Testis (tissue), 3 donors: ENCODE data around the gene ADAMTS12. TPM values are rescaled to one million over a fixed set of nuclear protein-coding genes. Genes with fewer than 3 reads are reported as not detected.

Source experiments
- DNase-seq: peaks from one replicate; pipeline ENCODE4 v3.0.0-alpha.2; 2019
- H3K27ac ChIP-seq, 2 donors: fragments of 200-600 bp; sonication (generic); one replicate each; pipeline ENCODE4 v1.5.1; 2019
- H3K27me3 ChIP-seq: fragments of 200-600 bp; sonication (generic); one replicate; pipeline ENCODE4 v1.5.1; 2019
- H3K36me3 ChIP-seq: fragments of 200-600 bp; sonication (generic); one replicate; pipeline ENCODE4 v1.5.1; 2017; ENCODE audit warnings: low read depth; ENCODE audit errors: missing control alignments
- H3K4me1 ChIP-seq: fragments of 200-600 bp; sonication (generic); one replicate; pipeline ENCODE4 v1.5.1; 2019
- H3K4me3 ChIP-seq, 2 donors: fragments of 200-600 bp; sonication (generic); one replicate each; pipeline ENCODE4 v1.5.1; 2017 to 2019
- H3K9me3 ChIP-seq: fragments of 200-600 bp; sonication (generic); one replicate; pipeline ENCODE4 v1.5.1; 2017
- POLR2A ChIP-seq: fragments of 450-650 bp; IDR thresholded peaks from one replicate; pipeline ENCODE4 v1.6.1; 2017; ENCODE audit warnings: antibody characterized with exemption, mild to moderate bottlenecking, moderate library complexity
- WGBS, 2 donors: methylation state at CpG; one replicate each; pipeline ENCODE4 v1.1.5; 2018; 5-methylcytosine and 5-hydroxymethylcytosine counted together
- intact Hi-C: fragments of 100-400 bp; cut with DNase I; formaldehyde crosslinking; loops from one replicate; pipeline ENCODE4 v1.15.1; 2023; ENCODE audit warnings: low total_unique reads
- polyA plus RNA-seq: library from polyadenylated mRNA; stranded (reverse); fragments of 350-450 nt; fragmentation: Illumina TruSeq; extraction: RNeasy Lipid Tissue Mini Kit (QIAGEN cat#74804); gene quantifications from one replicate; pipeline ENCODE4 v1.2.3, GENCODE V29; 2014; ENCODE audit warnings: low read depth, low replicate concordance; ENCODE audit not compliant: insufficient read depth
- total RNA-seq, 2 donors: library from RNA; depleted of rRNA; stranded (reverse); fragments of >200 nt; gene quantifications; one replicate each; pipeline ENCODE4 v1.2.3, GENCODE V29; 2016
- TF ChIP-seq, protein P1 (sequence below), 3 experiments: fragments of 450-650 bp in 2 of 3; fragments of 200-600 bp in 1 of 3; sonication (generic) in 1 of 3; IDR thresholded peaks; one replicate each; pipeline ENCODE4 v1.5.1; 2016 to 2019; ENCODE audit warnings: antibody characterized with exemption in 3 of 3, mild to moderate bottlenecking in 2 of 3, moderate library complexity in 1 of 3

The ADAMTS12 gene
- total and polyA plus RNA-seq, 3 donors from 2014 or later: 4.9 to 9.3 (median 7.5) TPM

- TF ChIP-seq, protein P1, sequence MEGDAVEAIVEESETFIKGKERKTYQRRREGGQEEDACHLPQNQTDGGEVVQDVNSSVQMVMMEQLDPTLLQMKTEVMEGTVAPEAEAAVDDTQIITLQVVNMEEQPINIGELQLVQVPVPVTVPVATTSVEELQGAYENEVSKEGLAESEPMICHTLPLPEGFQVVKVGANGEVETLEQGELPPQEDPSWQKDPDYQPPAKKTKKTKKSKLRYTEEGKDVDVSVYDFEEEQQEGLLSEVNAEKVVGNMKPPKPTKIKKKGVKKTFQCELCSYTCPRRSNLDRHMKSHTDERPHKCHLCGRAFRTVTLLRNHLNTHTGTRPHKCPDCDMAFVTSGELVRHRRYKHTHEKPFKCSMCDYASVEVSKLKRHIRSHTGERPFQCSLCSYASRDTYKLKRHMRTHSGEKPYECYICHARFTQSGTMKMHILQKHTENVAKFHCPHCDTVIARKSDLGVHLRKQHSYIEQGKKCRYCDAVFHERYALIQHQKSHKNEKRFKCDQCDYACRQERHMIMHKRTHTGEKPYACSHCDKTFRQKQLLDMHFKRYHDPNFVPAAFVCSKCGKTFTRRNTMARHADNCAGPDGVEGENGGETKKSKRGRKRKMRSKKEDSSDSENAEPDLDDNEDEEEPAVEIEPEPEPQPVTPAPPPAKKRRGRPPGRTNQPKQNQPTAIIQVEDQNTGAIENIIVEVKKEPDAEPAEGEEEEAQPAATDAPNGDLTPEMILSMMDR (IDR thresholded peaks at IDR 0.05): no peak
- no peak for TF ChIP-seq POLR2A
- Histone ChIP-seq H3K27ac (no peak overlapping the region), H3K36me3 (no peaks in the 10 kb centered on the region), H3K27me3 (no peaks in the 10 kb centered on the region), H3K4me3 (no peak overlapping the region), H3K9me3 (no peaks in the 10 kb centered on the region), H3K4me1 (no peaks in the 10 kb centered on the region)
- WGBS, 2 donors: 84 to 97% methylated on average over 3 of the region's 3 CpGs
- intact Hi-C loops: no loop called here
- DNase-seq: no peak
These were observed 378.2 kb downstream of the ADAMTS12 start for GRCh38 chr5:33513462-33514185.

GRCh38 chr5:33509036-33509435 lies 382.8 kb downstream of the ADAMTS12 start:
- 71 to 76% methylated on average over 3 of the region's 3 CpGs for WGBS, 2 donors
- no peak for TF ChIP-seq POLR2A
- TF ChIP-seq, protein P1 (IDR thresholded peaks at IDR 0.05): no peak
- no peak overlapping the region for H3K27ac ChIP-seq
- no peaks in the 10 kb centered on the region for H3K27me3 ChIP-seq
- no peak overlapping the region for H3K4me3 ChIP-seq
- DNase-seq: no peak
- no peaks in the 10 kb centered on the region for H3K4me1 ChIP-seq
- H3K36me3 ChIP-seq: no peaks in the 10 kb centered on the region
- no peaks in the 10 kb centered on the region for H3K9me3 ChIP-seq
- intact Hi-C loops: no loop called here

- no peak overlapping the region for H3K4me3 ChIP-seq
- no peaks in the 10 kb centered on the region for H3K36me3 ChIP-seq
- DNase-seq: no peak
- H3K27ac ChIP-seq: no peak overlapping the region
- intact Hi-C loops: no loop called here
- no peak for TF ChIP-seq POLR2A
- TF ChIP-seq, protein P1 (IDR thresholded peaks at IDR 0.05): no peak
- no peaks in the 10 kb centered on the region for H3K9me3 ChIP-seq
- 92 to 93% methylated on average over 4 of the region's 4 CpGs for WGBS, 2 donors
- no peaks in the 10 kb centered on the region for H3K27me3 ChIP-seq
- H3K4me1 ChIP-seq: no peaks in the 10 kb centered on the region
These were observed 384.4 kb downstream of the ADAMTS12 start for GRCh38 chr5:33507426-33507825.

DNA sequence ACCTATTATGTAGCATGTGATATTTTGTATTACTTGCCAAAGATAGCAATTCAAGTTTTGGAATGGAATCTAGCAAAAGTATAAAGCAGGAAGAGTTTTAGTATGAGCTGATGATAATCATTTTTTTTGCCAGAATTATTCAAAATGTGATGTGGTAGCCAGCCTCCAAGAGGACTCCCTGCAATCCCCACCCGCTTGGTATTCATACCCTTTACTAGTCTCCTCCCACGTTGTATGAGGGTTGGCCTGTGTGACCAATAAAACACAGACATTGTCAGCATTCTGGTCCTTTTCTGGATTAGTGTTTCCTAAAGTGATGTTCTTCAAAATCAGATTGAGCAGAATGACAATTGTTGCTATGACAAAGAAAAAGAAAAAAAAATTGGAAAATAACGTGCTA lies 387.2 kb downstream of the ADAMTS12 start:
- WGBS, 2 donors: 68 to 71% methylated on average over 3 of the region's 3 CpGs
- Histone ChIP-seq H3K27ac (no peak overlapping the region), H3K9me3 (no peaks in the 10 kb centered on the region), H3K4me3 (no peak overlapping the region), H3K36me3 (no peaks in the 10 kb centered on the region), H3K4me1 (no peaks in the 10 kb centered on the region), H3K27me3 (no peaks in the 10 kb centered on the region)
- no peak for DNase-seq
- no peak for TF ChIP-seq POLR2A
- TF ChIP-seq, protein P1 (IDR thresholded peaks at IDR 0.05): no peak
- intact Hi-C loops: no loop called here

DNA sequence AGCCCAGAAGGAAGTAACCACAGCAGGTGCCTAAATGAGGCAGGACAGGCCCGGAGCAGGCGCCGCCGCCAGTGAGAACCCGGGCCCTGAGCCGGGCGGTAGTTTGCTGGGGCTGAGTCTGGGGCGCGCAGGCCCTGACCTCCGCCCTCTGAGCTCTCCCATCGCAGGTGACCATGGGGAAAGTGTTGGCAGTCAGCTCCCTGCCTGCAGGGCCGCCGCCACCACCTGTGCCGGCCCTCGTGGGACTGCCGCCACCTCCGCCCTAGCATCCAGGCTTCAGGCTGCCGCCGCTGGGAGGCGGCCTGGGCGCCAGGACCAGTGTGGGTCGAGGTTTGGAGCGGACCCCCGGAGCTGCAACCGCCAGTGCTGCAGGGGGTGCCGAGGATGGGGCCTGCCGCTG lies 389.9 kb downstream of the ADAMTS12 start:
- WGBS, 2 donors: 66 to 79% methylated on average over 16 to 25 of the region's 27 CpGs
- intact Hi-C loops: no loop called here
- Histone ChIP-seq H3K4me1 (no peaks in the 10 kb centered on the region), H3K27me3 (no peaks in the 10 kb centered on the region), H3K36me3 (no peaks in the 10 kb centered on the region), H3K4me3 (no peak overlapping the region), H3K9me3 (no peaks in the 10 kb centered on the region), H3K27ac (no peak overlapping the region)
- no peak for TF ChIP-seq POLR2A
- TF ChIP-seq, protein P1 (IDR thresholded peaks at IDR 0.05): no peak
- no peak for DNase-seq
